ENCODE results near the gene IVNS1ABP. TPM values are rescaled to one million over a fixed set of nuclear protein-coding genes. Genes with fewer than 3 reads are reported as not detected.

IVNS1ABP gene
- total RNA-seq, 2 donors from 2014 or later = 87.2 to 141 TPM

GRCh38 chr1:185271921-185272320 lies 45.1 kb downstream of the IVNS1ABP start:
- no peaks in the 10 kb centered on the region for H3K9me3 ChIP-seq
- no peak for DNase-seq
- intact Hi-C loops (cut with DNase I) = no loop called here
- TF ChIP-seq CTCF (IDR thresholded peaks at IDR 0.05) = no peak
- H3K36me3 ChIP-seq = no peaks in the 10 kb centered on the region
- no peaks in the 10 kb centered on the region for H3K4me1 ChIP-seq
- H3K27me3 ChIP-seq = no peaks in the 10 kb centered on the region
- no peak overlapping the region for H3K9ac ChIP-seq (ENCODE audit: low read depth in 2 of 2, low read length in 2 of 2)
- no peak overlapping the region for H3K27ac ChIP-seq
- H3K4me3 ChIP-seq = no peak overlapping the region

GRCh38 chr1:185268352-185268751 lies 48.7 kb downstream of the IVNS1ABP start:
- no peak for TF ChIP-seq CTCF (IDR thresholded peaks at IDR 0.05)
- no peak overlapping the region for H3K27ac ChIP-seq
- no peaks in the 10 kb centered on the region for H3K9me3 ChIP-seq
- DNase-seq = no peak
- no peaks in the 10 kb centered on the region for H3K4me1 ChIP-seq
- H3K9ac ChIP-seq (ENCODE audit: low read depth in 2 of 2, low read length in 2 of 2) = no peak overlapping the region
- no peaks in the 10 kb centered on the region for H3K27me3 ChIP-seq
- H3K4me3 ChIP-seq = no peak overlapping the region
- intact Hi-C loops (cut with DNase I) = no loop called here
- H3K36me3 ChIP-seq = no peaks in the 10 kb centered on the region

GRCh38 chr1:185267701-185268100 lies 49.3 kb downstream of the IVNS1ABP start:
- no peak for TF ChIP-seq CTCF (IDR thresholded peaks at IDR 0.05)
- DNase-seq = no peak
- Histone ChIP-seq H3K9me3 (no peaks in the 10 kb centered on the region), H3K27ac (no peak overlapping the region), H3K4me3 (no peak overlapping the region), H3K9ac (ENCODE audit: low read depth in 2 of 2, low read length in 2 of 2) (no peak overlapping the region), H3K27me3 (no peaks in the 10 kb centered on the region), H3K36me3 (no peaks in the 10 kb centered on the region), H3K4me1 (no peaks in the 10 kb centered on the region)
- intact Hi-C loops (cut with DNase I) = no loop called here

- no peak for DNase-seq
- H3K9me3 ChIP-seq = no peaks in the 10 kb centered on the region
- H3K4me3 ChIP-seq = no peak overlapping the region
- H3K9ac ChIP-seq (ENCODE audit: low read depth in 2 of 2, low read length in 2 of 2) = no peak overlapping the region
- H3K4me1 ChIP-seq = no peaks in the 10 kb centered on the region
- no peak overlapping the region for H3K27ac ChIP-seq
- H3K27me3 ChIP-seq = no peaks in the 10 kb centered on the region
- intact Hi-C loops (cut with DNase I) = no loop called here
- TF ChIP-seq CTCF (IDR thresholded peaks at IDR 0.05) = no peak
- no peaks in the 10 kb centered on the region for H3K36me3 ChIP-seq
Measured at GRCh38 chr1:185267301-185267700, 49.7 kb downstream of the IVNS1ABP start.

GRCh38 chr1:185265314-185265713 lies 51.7 kb downstream of the IVNS1ABP start:
- intact Hi-C loops (cut with DNase I) = no loop called here
- no peaks in the 10 kb centered on the region for H3K36me3 ChIP-seq
- TF ChIP-seq CTCF (IDR thresholded peaks at IDR 0.05) = no peak

GRCh38 chr1:185263780-185264179 lies 53.3 kb downstream of the IVNS1ABP start:
- no peak for TF ChIP-seq CTCF (IDR thresholded peaks at IDR 0.05)
- Histone ChIP-seq H3K36me3 (no peaks in the 10 kb centered on the region), H3K4me1 (no peaks in the 10 kb centered on the region), H3K9me3 (no peaks in the 10 kb centered on the region), H3K27me3 (no peaks in the 10 kb centered on the region), H3K4me3 (no peak overlapping the region), H3K9ac (ENCODE audit: low read depth in 2 of 2, low read length in 2 of 2) (no peak overlapping the region), H3K27ac (no peak overlapping the region)
- DNase-seq = no peak
- intact Hi-C loops (cut with DNase I) = no loop called here

More at GRCh38 chr1:185265314-185265713, 51.7 kb downstream of the IVNS1ABP start:
- Histone ChIP-seq H3K27ac (no peak overlapping the region), H3K27me3 (no peaks in the 10 kb centered on the region), H3K9ac (ENCODE audit: low read depth in 2 of 2, low read length in 2 of 2) (no peak overlapping the region), H3K9me3 (no peaks in the 10 kb centered on the region), H3K4me3 (no peak overlapping the region), H3K4me1 (no peaks in the 10 kb centered on the region)
- no peak for DNase-seq

Measured in colonic mucosa (tissue), 4 donors.